Loucy (cell line): ENCODE measurements around the gene HDDC2.

Experiments used
- H2AFZ ChIP-seq: fragments of 200-600 bp; sonication (generic); 2 replicates; pipeline ENCODE4 v1.6.0; 2016; ENCODE audit warnings: antibody characterized with exemption, mild to moderate bottlenecking, low read length, moderate library complexity
- H3F3A ChIP-seq: fragments of 200-600 bp; 2 replicates; pipeline ENCODE4 v1.6.0; 2016; ENCODE audit warnings: antibody characterized with exemption, low read depth, mild to moderate bottlenecking
- H3K27me3 ChIP-seq: fragments of 200-600 bp; sonication (generic); 2 replicates; pipeline ENCODE4 v1.6.1; 2014; ENCODE audit warnings: low read length, mild to moderate bottlenecking; ENCODE audit not compliant: insufficient read depth, poor library complexity, severe bottlenecking
- H3K36me3 ChIP-seq: fragments of 200-600 bp; sonication (generic); 2 replicates; pipeline ENCODE4 v1.6.1; 2016; ENCODE audit warnings: low read length; ENCODE audit not compliant: insufficient read depth
- H3K4me1 ChIP-seq: fragments of 200-600 bp; sonication (generic); 2 replicates; pipeline ENCODE4 v1.5.1; 2014; ENCODE audit warnings: low read length, mild to moderate bottlenecking; ENCODE audit not compliant: insufficient read depth, poor library complexity, severe bottlenecking
- H3K4me2 ChIP-seq: fragments of 200-600 bp; sonication (generic); 2 replicates; pipeline ENCODE4 v1.6.0; 2014; ENCODE audit warnings: antibody characterized with exemption, low read length, low read depth, mild to moderate bottlenecking; ENCODE audit not compliant: poor library complexity, severe bottlenecking
- H3K4me3 ChIP-seq: fragments of 200-600 bp; sonication (generic); 2 replicates; pipeline ENCODE4 v1.5.1; 2014; ENCODE audit warnings: low read length, mild to moderate bottlenecking, mixed read lengths; ENCODE audit not compliant: poor library complexity, severe bottlenecking
- H3K79me2 ChIP-seq: fragments of 200-600 bp; sonication (generic); 2 replicates; pipeline ENCODE4 v1.6.1; 2014; ENCODE audit warnings: low read length; ENCODE audit not compliant: insufficient read depth
- H3K9ac ChIP-seq: fragments of 200-600 bp; sonication (generic); 2 replicates; pipeline ENCODE4 v1.6.0; 2014; ENCODE audit warnings: mild to moderate bottlenecking, low read depth, low read length, moderate library complexity; ENCODE audit not compliant: poor library complexity, severe bottlenecking
- H3K9me2 ChIP-seq: fragments of 200-600 bp; sonication (generic); replicated peaks from 2 replicates; pipeline ENCODE4 v1.6.1; 2016; ENCODE audit warnings: low read depth, low read length, mixed read lengths
- H3K9me3 ChIP-seq: fragments of 200-600 bp; sonication (generic); 2 replicates; pipeline ENCODE4 v1.6.1; 2014; ENCODE audit warnings: mild to moderate bottlenecking, antibody characterized with exemption, low read length, low read depth; ENCODE audit not compliant: insufficient read depth
- H4K20me1 ChIP-seq: fragments of 200-600 bp; sonication (generic); 2 replicates; pipeline ENCODE4 v1.6.0; 2014; ENCODE audit warnings: antibody characterized with exemption, low read length, mild to moderate bottlenecking; ENCODE audit not compliant: insufficient read depth, poor library complexity, severe bottlenecking
- EZH2phosphoT487 ChIP-seq: fragments of 200-600 bp; IDR thresholded peaks from 2 replicates; pipeline ENCODE4 v1.6.1; 2018; ENCODE audit warnings: antibody characterized with exemption, mild to moderate bottlenecking, moderate library complexity, borderline replicate concordance
- TF ChIP-seq, protein P1 (sequence below): fragments of 200-600 bp; sonication (generic); conservative IDR thresholded peaks from 2 replicates; pipeline ENCODE4 v1.5.1; 2014; ENCODE audit warnings: mild to moderate bottlenecking, antibody characterized with exemption, low read length

Gene HDDC2

DNA sequence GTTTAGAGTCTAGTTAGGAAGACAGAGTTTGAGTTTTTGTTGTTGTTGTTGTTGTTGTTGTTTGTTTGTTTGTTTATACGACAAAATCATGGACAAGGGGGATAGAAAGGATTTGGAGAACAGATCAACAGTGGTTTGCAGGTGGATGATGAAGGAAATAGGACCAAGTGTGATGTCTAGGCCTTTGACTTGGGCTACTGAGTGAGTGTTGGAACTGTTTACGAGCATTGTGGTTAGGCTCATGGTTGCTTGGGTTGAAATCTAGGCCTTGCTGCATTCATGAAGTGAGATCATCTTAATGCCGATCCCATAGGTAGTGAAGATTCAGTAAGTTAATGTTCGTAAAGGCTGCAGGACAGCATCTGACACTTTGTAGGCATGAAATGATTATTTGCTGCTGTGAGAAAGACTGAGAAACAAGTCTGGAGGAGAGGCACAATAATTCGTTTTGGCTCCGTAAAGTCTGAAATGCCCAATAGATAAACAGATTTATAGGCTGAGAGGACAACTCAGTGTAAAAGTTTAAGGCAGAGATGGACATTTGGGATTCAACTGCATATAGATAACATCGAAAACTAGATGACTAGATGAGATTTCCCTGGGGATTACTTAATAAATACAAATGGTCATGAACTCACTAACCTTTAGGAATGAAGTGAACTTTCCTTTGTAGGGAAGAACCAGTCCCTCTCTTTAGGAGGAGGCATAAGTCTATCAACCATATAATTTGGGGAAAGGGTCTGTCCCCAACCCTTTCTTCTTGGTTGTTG is 70.0 kb downstream of the HDDC2 start:
- Histone ChIP-seq H3K9me3 (no peaks in the 10 kb centered on the region), H3K36me3 (no peaks in the 10 kb centered on the region), H3K4me3 (no peak overlapping the region)

DNA sequence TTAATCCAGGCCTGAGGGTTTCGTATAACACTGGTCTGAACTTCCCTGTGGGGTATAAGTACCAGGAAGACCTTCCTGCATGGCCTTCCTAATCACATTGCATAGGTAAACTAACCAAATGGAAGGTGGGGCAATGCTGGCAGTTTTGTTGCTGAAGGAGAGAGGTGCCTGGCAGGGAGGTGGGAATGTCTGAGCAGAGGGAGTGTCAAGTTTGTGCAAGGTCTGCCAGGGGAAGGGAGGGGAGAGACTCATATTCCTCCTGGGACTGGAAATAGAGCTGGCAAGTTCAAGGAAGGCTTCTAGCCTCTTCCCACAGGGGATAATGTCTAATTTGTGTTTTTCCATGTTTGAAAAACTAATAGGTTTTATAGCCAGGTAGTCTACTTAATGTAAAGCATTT is 70.6 kb downstream of the HDDC2 start:
- no peak overlapping the region for H3K9ac ChIP-seq
- no peaks in the 10 kb centered on the region for H4K20me1 ChIP-seq
- no peaks in the 10 kb centered on the region for H3K36me3 ChIP-seq
- TF ChIP-seq, protein P1, sequence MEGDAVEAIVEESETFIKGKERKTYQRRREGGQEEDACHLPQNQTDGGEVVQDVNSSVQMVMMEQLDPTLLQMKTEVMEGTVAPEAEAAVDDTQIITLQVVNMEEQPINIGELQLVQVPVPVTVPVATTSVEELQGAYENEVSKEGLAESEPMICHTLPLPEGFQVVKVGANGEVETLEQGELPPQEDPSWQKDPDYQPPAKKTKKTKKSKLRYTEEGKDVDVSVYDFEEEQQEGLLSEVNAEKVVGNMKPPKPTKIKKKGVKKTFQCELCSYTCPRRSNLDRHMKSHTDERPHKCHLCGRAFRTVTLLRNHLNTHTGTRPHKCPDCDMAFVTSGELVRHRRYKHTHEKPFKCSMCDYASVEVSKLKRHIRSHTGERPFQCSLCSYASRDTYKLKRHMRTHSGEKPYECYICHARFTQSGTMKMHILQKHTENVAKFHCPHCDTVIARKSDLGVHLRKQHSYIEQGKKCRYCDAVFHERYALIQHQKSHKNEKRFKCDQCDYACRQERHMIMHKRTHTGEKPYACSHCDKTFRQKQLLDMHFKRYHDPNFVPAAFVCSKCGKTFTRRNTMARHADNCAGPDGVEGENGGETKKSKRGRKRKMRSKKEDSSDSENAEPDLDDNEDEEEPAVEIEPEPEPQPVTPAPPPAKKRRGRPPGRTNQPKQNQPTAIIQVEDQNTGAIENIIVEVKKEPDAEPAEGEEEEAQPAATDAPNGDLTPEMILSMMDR = no peak
- no peak for TF ChIP-seq EZH2phosphoT487
- H3F3A ChIP-seq = no peaks in the 10 kb centered on the region
- H3K4me3 ChIP-seq = no peak overlapping the region
- no peak overlapping the region for H2AFZ ChIP-seq
- H3K9me3 ChIP-seq = no peaks in the 10 kb centered on the region
- H3K4me2 ChIP-seq = no peak overlapping the region
- no peaks in the 10 kb centered on the region for H3K4me1 ChIP-seq
- H3K79me2 ChIP-seq = no peaks in the 10 kb centered on the region
- H3K27me3 ChIP-seq = no peaks in the 10 kb centered on the region
- no peaks in the 10 kb centered on the region for H3K9me2 ChIP-seq

More for the DNA sequence above, 70.0 kb downstream of the HDDC2 start:
- H3F3A ChIP-seq = no peaks in the 10 kb centered on the region
- TF ChIP-seq, protein P1 = no peak
- TF ChIP-seq EZH2phosphoT487 = no peak
- H3K9me2 ChIP-seq = no peaks in the 10 kb centered on the region
- no peak overlapping the region for H3K9ac ChIP-seq
- H3K27me3 ChIP-seq = no peaks in the 10 kb centered on the region
- no peak overlapping the region for H2AFZ ChIP-seq
- H3K4me1 ChIP-seq = no peaks in the 10 kb centered on the region
- H4K20me1 ChIP-seq = no peaks in the 10 kb centered on the region
- no peaks in the 10 kb centered on the region for H3K79me2 ChIP-seq
- H3K4me2 ChIP-seq = no peak overlapping the region

DNA sequence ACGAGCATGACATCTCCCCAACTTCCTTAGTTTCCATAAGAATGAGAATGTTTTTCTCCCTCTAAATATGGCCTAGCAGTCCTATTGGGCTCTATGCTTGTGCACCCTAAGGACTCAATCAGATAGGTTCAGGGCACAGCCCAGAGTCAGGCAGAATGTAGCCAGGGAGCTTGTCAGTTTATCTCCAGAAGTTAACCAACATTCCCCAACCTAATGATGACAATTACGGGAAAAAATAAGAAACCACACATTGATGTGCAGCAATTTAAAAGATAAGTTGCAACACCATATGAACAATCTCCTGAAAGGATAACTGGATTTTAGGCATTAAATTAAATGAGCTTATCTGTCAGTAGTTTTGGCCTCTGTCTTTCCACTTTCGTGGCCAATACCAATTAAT is 71.1 kb downstream of the HDDC2 start:
- Histone ChIP-seq H2AFZ (no peak overlapping the region), H3K4me3 (no peak overlapping the region), H3K36me3 (no peaks in the 10 kb centered on the region), H3F3A (no peaks in the 10 kb centered on the region), H3K79me2 (no peaks in the 10 kb centered on the region), H3K9me3 (no peaks in the 10 kb centered on the region), H4K20me1 (no peaks in the 10 kb centered on the region), H3K27me3 (no peaks in the 10 kb centered on the region), H3K4me2 (no peak overlapping the region), H3K4me1 (no peaks in the 10 kb centered on the region), H3K9me2 (no peaks in the 10 kb centered on the region), H3K9ac (no peak overlapping the region)
- no peak for TF ChIP-seq EZH2phosphoT487
- TF ChIP-seq, protein P1 = no peak
